ENCODE data around the gene CAMTA1. TPM values are rescaled to one million over a fixed set of nuclear protein-coding genes. Genes with fewer than 3 reads are reported as not detected.

CAMTA1 gene
- total RNA-seq, 1 donor from 2014 or later: 268 TPM

GRCh38 chr1:6965935-6966241, 180.6 kb downstream of the CAMTA1 start:
- Histone ChIP-seq H3K27me3 (no peaks in the 10 kb centered on the region), H3K79me2 (ENCODE audit: low read depth) (no peaks in the 10 kb centered on the region), H3K9me3 (ENCODE audit: low read depth) (no peaks in the 10 kb centered on the region), H3K4me1 (peaks cover 17% of the 10 kb centered on the region), H3K36me3 (no peaks in the 10 kb centered on the region), H4K20me1 (ENCODE audit: low read depth) (peaks cover 6% of the 10 kb centered on the region), H3K4me2 (no peak overlapping the region), H3K4me3 (no peak overlapping the region), H3K27ac (no peak overlapping the region), H3K9ac (no peak overlapping the region), H3F3A (ENCODE audit: low read depth) (peaks cover 6% of the 10 kb centered on the region), H2AFZ (replicated peaks) (no peak overlapping the region)
- Mint-ChIP-seq H3K4me3 (no peak overlapping the region), H3K4me1 (peaks cover 37% of the 10 kb centered on the region), H3K27ac (no peak overlapping the region), H3K36me3 (no peaks in the 10 kb centered on the region), H3K9me3 (no peaks in the 10 kb centered on the region), H3K27me3 (ENCODE audit: insufficient read depth, low read depth) (peaks cover 20% of the 10 kb centered on the region)
- DNase-seq (ENCODE audit: low spot score): no peak
- TF ChIP-seq EZH2phosphoT487 (IDR thresholded peaks at IDR 0.05) (no peak), CTCF (IDR thresholded peaks at IDR 0.05) (no peak), EZH2 (IDR thresholded peaks at IDR 0.05) (no peak)

GRCh38 chr1:6966326-6966725, 181.1 kb downstream of the CAMTA1 start:
- peaks cover 20% of the 10 kb centered on the region for H3K27me3 Mint-ChIP-seq (ENCODE audit: insufficient read depth, low read depth)
- Histone ChIP-seq H3K4me1 (peaks cover 17% of the 10 kb centered on the region), H3K27ac (no peak overlapping the region), H3K9me3 (ENCODE audit: low read depth) (no peaks in the 10 kb centered on the region), H3K36me3 (no peaks in the 10 kb centered on the region), H2AFZ (replicated peaks) (no peak overlapping the region), H3F3A (ENCODE audit: low read depth) (peaks cover 6% of the 10 kb centered on the region), H3K4me3 (no peak overlapping the region), H3K79me2 (ENCODE audit: low read depth) (no peaks in the 10 kb centered on the region), H3K9ac (no peak overlapping the region), H4K20me1 (ENCODE audit: low read depth) (peaks cover 6% of the 10 kb centered on the region), H3K27me3 (no peaks in the 10 kb centered on the region), H3K4me2 (no peak overlapping the region)
- no peaks in the 10 kb centered on the region for H3K36me3 Mint-ChIP-seq
- DNase-seq (ENCODE audit: low spot score): no peak
- H3K9me3 Mint-ChIP-seq: no peaks in the 10 kb centered on the region
- H3K4me1 Mint-ChIP-seq: peaks cover 37% of the 10 kb centered on the region
- H3K27ac Mint-ChIP-seq: no peak overlapping the region
- no peak for TF ChIP-seq CTCF (IDR thresholded peaks at IDR 0.05)
- TF ChIP-seq EZH2phosphoT487 (IDR thresholded peaks at IDR 0.05): no peak
- TF ChIP-seq EZH2 (IDR thresholded peaks at IDR 0.05): no peak
- H3K4me3 Mint-ChIP-seq: no peak overlapping the region

GRCh38 chr1:6967431-6968111, 182.3 kb downstream of the CAMTA1 start:
- Histone ChIP-seq H3K27ac (no peak overlapping the region), H3K9me3 (ENCODE audit: low read depth) (no peaks in the 10 kb centered on the region), H3K27me3 (no peaks in the 10 kb centered on the region), H3K36me3 (no peaks in the 10 kb centered on the region), H4K20me1 (ENCODE audit: low read depth) (peaks cover 6% of the 10 kb centered on the region), H3K4me2 (no peak overlapping the region), H3K4me3 (no peak overlapping the region), H3K79me2 (ENCODE audit: low read depth) (no peaks in the 10 kb centered on the region), H2AFZ (replicated peaks) (no peak overlapping the region), H3K4me1 (peaks cover 16% of the 10 kb centered on the region), H3F3A (ENCODE audit: low read depth) (no peaks in the 10 kb centered on the region), H3K9ac (no peak overlapping the region)
- H3K27ac Mint-ChIP-seq: no peak overlapping the region
- TF ChIP-seq CTCF (IDR thresholded peaks at IDR 0.05) (no peak), EZH2phosphoT487 (IDR thresholded peaks at IDR 0.05) (no peak), EZH2 (IDR thresholded peaks at IDR 0.05) (no peak)
- H3K9me3 Mint-ChIP-seq: no peaks in the 10 kb centered on the region
- H3K27me3 Mint-ChIP-seq (ENCODE audit: insufficient read depth, low read depth): peaks cover 20% of the 10 kb centered on the region
- H3K36me3 Mint-ChIP-seq: no peaks in the 10 kb centered on the region
- H3K4me1 Mint-ChIP-seq: peaks cover 41% of the 10 kb centered on the region
- no peak for DNase-seq (ENCODE audit: low spot score)
- H3K4me3 Mint-ChIP-seq: no peak overlapping the region

Data from neural progenitor cell (in vitro differentiated cells).